Thyroid gland (tissue), 4 donors: Measurements from ENCODE around the gene PITPNB. TPM values are rescaled to one million over a fixed set of nuclear protein-coding genes. Genes with fewer than 3 reads are reported as not detected.

Source experiments
- DNase-seq, 2 donors: peaks; one replicate each; pipeline ENCODE4 v3.0.0-alpha.2; 2019
- H3K27ac ChIP-seq, 3 donors: fragments of 200-600 bp; sonication (generic); 1 replicate in 2 of 3; 2 replicates in 1 of 3; pipeline ENCODE4 v1.5.1; 2016 to 2019; ENCODE audit warnings: mild to moderate bottlenecking in 1 of 3, moderate library complexity in 1 of 3
- H3K27me3 ChIP-seq: fragments of 200-600 bp; sonication (generic); one replicate; pipeline ENCODE4 v1.5.1; 2019
- H3K36me3 ChIP-seq, 2 donors: fragments of 200-600 bp; sonication (generic); one replicate each; pipeline ENCODE4 v1.5.1; 2016 to 2019
- H3K4me1 ChIP-seq, 2 donors: fragments of 200-600 bp; sonication (generic); one replicate each; pipeline ENCODE4 v1.5.1; 2017 to 2019
- H3K4me3 ChIP-seq, 3 donors: fragments of 200-600 bp; sonication (generic); replicated peaks in 1 of 3; 1 replicate in 2 of 3; 2 replicates in 1 of 3; pipeline ENCODE4 v1.5.1; 2016; ENCODE audit warnings: mild to moderate bottlenecking in 1 of 3
- H3K9me3 ChIP-seq: fragments of 200-600 bp; sonication (generic); one replicate; pipeline ENCODE4 v1.5.1; 2017
- POLR2A ChIP-seq, 2 donors: fragments of 450-650 bp; IDR thresholded peaks; one replicate each; pipeline ENCODE4 v1.6.1; 2017; ENCODE audit warnings: antibody characterized with exemption in 2 of 2, mild to moderate bottlenecking in 2 of 2, moderate library complexity in 1 of 2
- WGBS, 2 donors: methylation state at CpG; one replicate each; pipeline ENCODE4 v1.1.5; 2017; 5-methylcytosine and 5-hydroxymethylcytosine counted together
- intact Hi-C: fragments of 100-400 bp; cut with DNase I; formaldehyde crosslinking; loops from one replicate; pipeline ENCODE4 v1.15.1; 2023
- total RNA-seq, 4 donors: library from RNA; depleted of rRNA; stranded (reverse); fragments of >200 nt; gene quantifications; one replicate each; pipeline ENCODE4 v1.2.3, GENCODE V29; 2016
- TF ChIP-seq, protein P1 (sequence below), 6 experiments: fragments of 200-600 bp in 3 of 6; fragments of 450-650 bp in 3 of 6; sonication (generic) in 3 of 6; IDR thresholded peaks; one replicate each; pipeline ENCODE4 v1.5.1; 2016 to 2019; ENCODE audit warnings: antibody characterized with exemption in 6 of 6, mild to moderate bottlenecking in 2 of 6, inconsistent platforms in 1 of 6, moderate library complexity in 1 of 6

PITPNB gene
- total RNA-seq, 4 donors from 2014 or later, result 30.7 to 54.4 (median 42.6) TPM

DNA sequence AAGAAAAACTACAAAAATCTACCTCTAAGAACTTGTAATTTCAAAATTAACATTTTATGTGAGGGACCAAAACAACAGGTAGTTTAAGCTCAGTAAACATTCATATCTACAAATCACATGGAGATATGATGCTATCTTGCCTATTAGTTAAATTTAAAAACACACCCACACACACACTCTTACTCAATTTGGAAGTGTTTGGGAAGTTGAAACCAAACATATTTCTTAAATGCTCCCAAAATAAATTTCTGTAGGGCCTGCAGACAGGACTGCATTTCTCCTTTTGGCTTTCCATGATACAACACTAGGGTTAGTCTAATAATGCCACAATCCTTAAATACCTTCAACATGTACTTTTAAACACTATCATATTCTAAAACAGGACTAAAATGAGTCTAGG lies 7.0 kb downstream of the PITPNB start:
- Histone ChIP-seq H3K36me3 (peaks cover 4% of the 10 kb centered on the region in 2 donors), H3K4me3 (no peak overlapping the region), H3K27ac (peak overlapping the region in 1 of 3 donors; percentile 1), H3K4me1 (peaks cover 7 to 11% of the 10 kb centered on the region in 2 donors), H3K9me3 (no peaks in the 10 kb centered on the region), H3K27me3 (no peaks in the 10 kb centered on the region)
- intact Hi-C loops, result no loop called here
- no peak for DNase-seq
- no peak for TF ChIP-seq POLR2A (IDR thresholded peaks at IDR 0.05)
- TF ChIP-seq, protein P1, sequence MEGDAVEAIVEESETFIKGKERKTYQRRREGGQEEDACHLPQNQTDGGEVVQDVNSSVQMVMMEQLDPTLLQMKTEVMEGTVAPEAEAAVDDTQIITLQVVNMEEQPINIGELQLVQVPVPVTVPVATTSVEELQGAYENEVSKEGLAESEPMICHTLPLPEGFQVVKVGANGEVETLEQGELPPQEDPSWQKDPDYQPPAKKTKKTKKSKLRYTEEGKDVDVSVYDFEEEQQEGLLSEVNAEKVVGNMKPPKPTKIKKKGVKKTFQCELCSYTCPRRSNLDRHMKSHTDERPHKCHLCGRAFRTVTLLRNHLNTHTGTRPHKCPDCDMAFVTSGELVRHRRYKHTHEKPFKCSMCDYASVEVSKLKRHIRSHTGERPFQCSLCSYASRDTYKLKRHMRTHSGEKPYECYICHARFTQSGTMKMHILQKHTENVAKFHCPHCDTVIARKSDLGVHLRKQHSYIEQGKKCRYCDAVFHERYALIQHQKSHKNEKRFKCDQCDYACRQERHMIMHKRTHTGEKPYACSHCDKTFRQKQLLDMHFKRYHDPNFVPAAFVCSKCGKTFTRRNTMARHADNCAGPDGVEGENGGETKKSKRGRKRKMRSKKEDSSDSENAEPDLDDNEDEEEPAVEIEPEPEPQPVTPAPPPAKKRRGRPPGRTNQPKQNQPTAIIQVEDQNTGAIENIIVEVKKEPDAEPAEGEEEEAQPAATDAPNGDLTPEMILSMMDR (IDR thresholded peaks at IDR 0.05), result no peak

DNA sequence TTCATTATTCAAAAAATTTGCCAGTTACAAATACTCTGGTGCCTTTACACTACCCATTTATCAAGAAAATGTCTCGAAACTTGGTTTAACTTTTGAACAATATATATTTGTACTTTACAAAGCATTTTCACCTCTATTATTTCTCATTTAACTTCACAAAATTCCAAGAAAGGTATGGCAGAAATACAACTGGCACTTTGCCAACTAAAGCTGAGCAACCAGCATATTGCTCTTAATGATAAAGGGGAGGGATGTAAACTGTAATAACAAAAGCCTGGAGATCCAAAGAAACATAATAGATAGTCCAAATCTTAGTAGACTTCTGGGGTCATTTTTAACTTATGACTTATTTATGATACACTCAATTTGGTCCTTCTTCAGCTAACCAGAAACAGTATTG lies 7.7 kb downstream of the PITPNB start:
- intact Hi-C loops, result no loop called here
- H3K9me3 ChIP-seq, result no peaks in the 10 kb centered on the region
- peaks cover 7 to 11% of the 10 kb centered on the region in 2 donors for H3K4me1 ChIP-seq
- H3K27me3 ChIP-seq, result no peaks in the 10 kb centered on the region
- no peak overlapping the region for H3K27ac ChIP-seq
- WGBS, 2 donors, result 94 to 99% methylated on average over 1 of the region's 1 CpG
- peaks cover 4 to 10% of the 10 kb centered on the region in 2 donors for H3K36me3 ChIP-seq
- no peak for DNase-seq
- H3K4me3 ChIP-seq, result no peak overlapping the region
- TF ChIP-seq, protein P1 (IDR thresholded peaks at IDR 0.05), result no peak
- no peak for TF ChIP-seq POLR2A (IDR thresholded peaks at IDR 0.05)

DNA sequence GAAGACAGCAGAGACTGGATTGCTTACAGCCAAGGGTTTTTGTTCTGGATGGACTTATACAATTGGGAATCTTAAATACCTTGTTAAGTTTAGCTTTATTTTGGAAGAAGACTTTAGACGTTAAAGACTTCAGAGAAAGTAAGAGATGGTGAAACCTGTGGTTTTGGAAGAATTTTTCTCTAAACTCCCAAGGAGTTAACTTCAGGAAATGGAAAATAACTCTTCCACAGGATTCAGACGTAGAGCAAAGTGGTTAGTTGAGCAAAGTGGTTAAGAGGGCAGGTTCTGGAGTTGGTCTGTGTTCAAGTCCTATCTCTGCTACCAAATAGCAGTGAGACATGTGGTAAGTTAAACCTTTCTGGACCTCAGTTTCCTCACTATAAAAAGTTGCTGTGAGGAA lies 12.8 kb downstream of the PITPNB start:
- H3K4me1 ChIP-seq, result no peaks in the 10 kb centered on the region
- no peak for DNase-seq
- TF ChIP-seq POLR2A (IDR thresholded peaks at IDR 0.05), result no peak
- TF ChIP-seq, protein P1 (IDR thresholded peaks at IDR 0.05), result no peak
- H3K27me3 ChIP-seq, result no peaks in the 10 kb centered on the region
- H3K27ac ChIP-seq, result no peak overlapping the region
- H3K9me3 ChIP-seq, result no peaks in the 10 kb centered on the region
- H3K36me3 ChIP-seq, result peaks cover 10 to 13% of the 10 kb centered on the region in 2 donors
- intact Hi-C loops, result no loop called here
- WGBS, 2 donors, result 73 to 75% methylated on average over 2 of the region's 2 CpGs
- H3K4me3 ChIP-seq, result no peak overlapping the region

DNA sequence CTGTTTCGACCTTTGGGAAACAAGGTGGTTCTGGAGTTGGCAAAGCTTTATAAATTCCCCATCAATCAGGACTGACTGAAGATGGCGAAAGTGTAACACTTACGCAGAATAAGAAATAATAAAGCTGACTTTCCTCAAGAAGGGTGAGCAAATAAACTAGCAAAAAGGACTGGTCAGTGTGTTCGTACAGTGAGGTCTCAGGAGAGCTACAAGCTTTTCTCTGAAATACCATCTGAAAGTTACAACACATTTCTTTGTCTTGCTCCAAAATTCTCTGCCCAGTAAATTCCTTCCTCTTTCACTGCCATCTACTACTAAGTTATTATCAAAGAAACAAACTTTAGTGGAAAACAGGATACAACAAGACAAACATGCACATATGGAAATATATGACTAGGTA lies 13.4 kb downstream of the PITPNB start:
- Histone ChIP-seq H3K27me3 (no peaks in the 10 kb centered on the region), H3K36me3 (peaks cover 10 to 15% of the 10 kb centered on the region in 2 donors), H3K27ac (no peak overlapping the region), H3K4me1 (no peaks in the 10 kb centered on the region), H3K4me3 (no peak overlapping the region), H3K9me3 (no peaks in the 10 kb centered on the region)
- intact Hi-C loops, result no loop called here
- TF ChIP-seq, protein P1 (IDR thresholded peaks at IDR 0.05), result no peak
- no peak for TF ChIP-seq POLR2A (IDR thresholded peaks at IDR 0.05)
- 75 to 81% methylated on average over 4 of the region's 4 CpGs for WGBS, 2 donors
- DNase-seq, result no peak

DNA sequence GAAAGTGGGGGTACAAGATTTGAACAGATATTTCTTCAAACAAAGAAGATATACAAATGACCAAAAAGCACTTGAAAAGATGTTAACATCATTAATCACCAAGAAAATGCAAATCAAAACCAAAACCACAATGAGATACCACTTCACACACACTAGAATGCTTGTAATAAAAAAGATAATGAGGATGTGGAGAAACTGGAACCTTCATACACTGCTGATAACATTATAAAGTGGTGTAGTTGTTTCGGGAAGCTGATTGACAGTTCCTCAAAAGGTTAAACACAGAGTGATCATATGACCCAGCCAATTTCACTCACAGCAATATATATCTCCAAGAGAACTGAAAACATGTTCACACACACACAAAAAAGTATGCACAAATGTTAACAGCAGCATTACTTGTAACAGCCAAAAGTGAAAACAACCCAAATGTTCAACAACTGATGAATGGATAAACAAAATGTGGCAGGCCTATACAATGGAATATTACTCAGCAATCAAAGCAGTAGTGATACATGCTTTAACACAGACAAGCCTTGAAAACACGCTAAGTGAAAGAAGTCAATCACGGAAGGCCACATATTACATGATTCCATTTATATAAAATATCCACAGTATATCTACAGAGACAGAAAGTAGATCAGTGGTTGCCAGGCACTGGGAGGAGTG lies 15.1 kb downstream of the PITPNB start:
- Histone ChIP-seq H3K27me3 (no peaks in the 10 kb centered on the region), H3K4me3 (no peak overlapping the region), H3K36me3 (peaks cover 7 to 17% of the 10 kb centered on the region in 2 donors), H3K27ac (no peak overlapping the region), H3K9me3 (no peaks in the 10 kb centered on the region), H3K4me1 (no peaks in the 10 kb centered on the region)
- TF ChIP-seq, protein P1 (IDR thresholded peaks at IDR 0.05), result no peak
- no peak for TF ChIP-seq POLR2A (IDR thresholded peaks at IDR 0.05)
- 95 to 96% methylated on average over 3 of the region's 3 CpGs for WGBS, 2 donors
- intact Hi-C loops, result no loop called here
- no peak for DNase-seq
